Measurements from ENCODE around the gene CRAMP1.

DNA sequence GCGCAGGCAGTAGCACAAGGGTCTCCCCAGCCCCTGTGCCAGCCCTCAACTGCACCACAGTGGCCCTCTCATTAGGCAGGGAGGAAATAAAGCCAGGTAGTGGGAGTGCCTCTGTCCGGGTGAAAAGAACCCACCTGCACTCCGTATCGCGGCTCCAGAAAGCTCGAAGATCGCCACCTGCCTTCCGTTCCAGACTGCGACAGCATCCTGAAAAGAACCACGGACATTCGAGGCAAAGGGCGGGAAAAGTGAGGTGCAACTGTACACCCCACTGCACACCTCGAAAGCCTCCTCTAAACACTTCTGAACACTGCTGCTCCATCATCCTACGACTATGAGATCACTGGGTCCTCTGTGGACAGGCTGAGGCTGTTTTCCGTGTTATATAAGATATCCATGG is 29.0 kb upstream of the CRAMP1 start:
- TF ChIP-seq, protein P1, sequence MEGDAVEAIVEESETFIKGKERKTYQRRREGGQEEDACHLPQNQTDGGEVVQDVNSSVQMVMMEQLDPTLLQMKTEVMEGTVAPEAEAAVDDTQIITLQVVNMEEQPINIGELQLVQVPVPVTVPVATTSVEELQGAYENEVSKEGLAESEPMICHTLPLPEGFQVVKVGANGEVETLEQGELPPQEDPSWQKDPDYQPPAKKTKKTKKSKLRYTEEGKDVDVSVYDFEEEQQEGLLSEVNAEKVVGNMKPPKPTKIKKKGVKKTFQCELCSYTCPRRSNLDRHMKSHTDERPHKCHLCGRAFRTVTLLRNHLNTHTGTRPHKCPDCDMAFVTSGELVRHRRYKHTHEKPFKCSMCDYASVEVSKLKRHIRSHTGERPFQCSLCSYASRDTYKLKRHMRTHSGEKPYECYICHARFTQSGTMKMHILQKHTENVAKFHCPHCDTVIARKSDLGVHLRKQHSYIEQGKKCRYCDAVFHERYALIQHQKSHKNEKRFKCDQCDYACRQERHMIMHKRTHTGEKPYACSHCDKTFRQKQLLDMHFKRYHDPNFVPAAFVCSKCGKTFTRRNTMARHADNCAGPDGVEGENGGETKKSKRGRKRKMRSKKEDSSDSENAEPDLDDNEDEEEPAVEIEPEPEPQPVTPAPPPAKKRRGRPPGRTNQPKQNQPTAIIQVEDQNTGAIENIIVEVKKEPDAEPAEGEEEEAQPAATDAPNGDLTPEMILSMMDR (IDR thresholded peaks at IDR 0.05; ENCODE audit: low read length): no peak
- no peak for TF ChIP-seq EZH2 (optimal IDR thresholded peaks at IDR 0.05; ENCODE audit: low read depth, low read length)
